Body of pancreas (tissue), 4 donors: ENCODE data around the gene PRR5L.

Source experiments
- POLR2A ChIP-seq, 3 donors: fragments of 450-650 bp; IDR thresholded peaks; one replicate each; pipeline ENCODE4 v1.6.1; 2016; ENCODE audit warnings: antibody characterized with exemption in 3 of 3, mild to moderate bottlenecking in 2 of 3
- TF ChIP-seq, protein P1 (sequence below), 7 experiments: fragments of 450-650 bp in 4 of 7; fragments of 200-600 bp in 3 of 7; sonication (generic) in 3 of 7; IDR thresholded peaks; one replicate each; pipeline ENCODE4 v1.5.1; 2016 to 2019; ENCODE audit warnings: antibody characterized with exemption in 7 of 7

DNA sequence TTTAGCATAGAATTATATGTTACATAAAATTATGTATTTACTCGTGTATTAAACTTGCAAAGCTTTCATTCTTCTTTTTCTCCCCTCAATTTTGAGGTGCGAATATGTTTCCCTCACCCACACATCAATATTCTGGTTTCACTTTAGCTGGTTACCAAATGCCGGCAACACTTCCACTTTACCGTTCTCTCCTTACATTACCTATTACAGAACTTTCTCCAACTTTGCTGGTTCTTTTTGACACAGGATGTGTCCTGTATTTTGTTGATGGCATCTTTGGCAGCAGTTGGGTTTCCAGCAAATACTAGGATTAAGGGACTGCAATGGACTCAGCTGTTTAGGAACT lies 84.9 kb downstream of the PRR5L start:
- TF ChIP-seq, protein P1, sequence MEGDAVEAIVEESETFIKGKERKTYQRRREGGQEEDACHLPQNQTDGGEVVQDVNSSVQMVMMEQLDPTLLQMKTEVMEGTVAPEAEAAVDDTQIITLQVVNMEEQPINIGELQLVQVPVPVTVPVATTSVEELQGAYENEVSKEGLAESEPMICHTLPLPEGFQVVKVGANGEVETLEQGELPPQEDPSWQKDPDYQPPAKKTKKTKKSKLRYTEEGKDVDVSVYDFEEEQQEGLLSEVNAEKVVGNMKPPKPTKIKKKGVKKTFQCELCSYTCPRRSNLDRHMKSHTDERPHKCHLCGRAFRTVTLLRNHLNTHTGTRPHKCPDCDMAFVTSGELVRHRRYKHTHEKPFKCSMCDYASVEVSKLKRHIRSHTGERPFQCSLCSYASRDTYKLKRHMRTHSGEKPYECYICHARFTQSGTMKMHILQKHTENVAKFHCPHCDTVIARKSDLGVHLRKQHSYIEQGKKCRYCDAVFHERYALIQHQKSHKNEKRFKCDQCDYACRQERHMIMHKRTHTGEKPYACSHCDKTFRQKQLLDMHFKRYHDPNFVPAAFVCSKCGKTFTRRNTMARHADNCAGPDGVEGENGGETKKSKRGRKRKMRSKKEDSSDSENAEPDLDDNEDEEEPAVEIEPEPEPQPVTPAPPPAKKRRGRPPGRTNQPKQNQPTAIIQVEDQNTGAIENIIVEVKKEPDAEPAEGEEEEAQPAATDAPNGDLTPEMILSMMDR (IDR thresholded peaks at IDR 0.05), result no peak
- TF ChIP-seq POLR2A (IDR thresholded peaks at IDR 0.05), result no peak
